NCI-H510A treated with DMSO at 0.1 percent for 48 hours (cell line): Measurements from ENCODE around the gene CARD19.
"Not testable (repeated sequence)": the region's sequence is repeated elsewhere in the genome, so short reads cannot be mapped to it uniquely, and the experiment has no call there.

ENCODE experiments used
- DNase-seq: peaks from one replicate; lab custom pipeline; 2025; lab: John Stamatoyannopoulos, UW

CARD19 gene

DNA sequence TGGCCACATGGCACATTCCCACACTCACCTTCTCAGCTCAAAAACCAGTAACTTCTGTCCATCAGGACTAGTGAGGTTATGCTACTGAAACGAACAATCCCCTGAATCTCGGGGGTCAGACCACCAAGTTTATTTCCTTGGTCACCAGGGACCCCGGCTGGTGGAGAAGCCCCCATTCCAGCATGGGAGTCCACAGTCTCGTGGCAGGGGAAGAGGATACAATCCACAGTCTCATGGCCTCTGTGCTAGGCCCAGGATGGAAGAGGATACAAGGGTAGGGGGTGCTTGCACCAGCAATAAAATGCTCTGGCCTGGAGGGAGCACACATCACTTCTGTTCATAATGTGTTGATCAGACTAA lies 7.4 kb upstream of the CARD19 start:
- no peak for DNase-seq

- DNase-seq: no peak
Measured at GRCh38 chr9:93089024-93089423, 7.0 kb upstream of the CARD19 start.

GRCh38 chr9:93089481-93089991 lies 6.5 kb upstream of the CARD19 start:
- no peak for DNase-seq

- DNase-seq: no peak
Measured at GRCh38 chr9:93090091-93090655, 5.8 kb upstream of the CARD19 start.

- no peak for DNase-seq
Measured at GRCh38 chr9:93091056-93091452, 5.0 kb upstream of the CARD19 start.

DNA sequence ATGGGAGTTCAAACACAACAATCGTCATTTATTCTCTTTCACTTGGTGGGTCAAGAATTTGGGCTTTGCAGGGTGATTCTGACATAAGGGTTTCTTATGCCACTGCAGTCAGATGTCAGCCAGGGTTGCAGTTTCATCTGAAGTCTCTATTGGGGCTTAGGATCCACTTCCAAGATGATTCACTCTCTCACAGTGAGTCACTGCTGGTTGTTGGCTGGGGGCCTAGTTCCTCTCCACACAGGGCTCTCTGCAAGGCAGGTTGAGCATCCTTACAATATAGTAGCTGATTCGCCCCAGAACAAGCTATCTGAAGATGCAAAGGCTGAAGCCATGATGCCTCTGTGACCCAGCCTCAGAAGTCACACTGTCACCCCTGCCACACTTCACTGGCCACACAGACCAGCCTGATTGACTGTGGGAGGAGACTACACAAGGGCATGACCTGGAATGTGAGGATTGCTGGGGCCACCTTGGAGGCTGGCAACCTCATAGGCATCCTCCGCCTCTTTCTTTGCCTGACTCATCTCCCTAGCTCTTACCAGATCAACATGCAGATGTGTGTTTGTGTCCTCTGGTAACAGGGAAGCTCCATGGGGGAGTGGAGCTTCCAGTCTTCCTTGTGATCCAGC lies 4.5 kb upstream of the CARD19 start:
- no peak for DNase-seq

- DNase-seq: no peak
Measured at GRCh38 chr9:93092251-93092991, 3.6 kb upstream of the CARD19 start.

- peak; percentile 9 for DNase-seq
Measured at GRCh38 chr9:93093127-93093876, 2.7 kb upstream of the CARD19 start.

GRCh38 chr9:93093877-93094657 lies 1.9 kb upstream of the CARD19 start:
- no peak for DNase-seq

DNA sequence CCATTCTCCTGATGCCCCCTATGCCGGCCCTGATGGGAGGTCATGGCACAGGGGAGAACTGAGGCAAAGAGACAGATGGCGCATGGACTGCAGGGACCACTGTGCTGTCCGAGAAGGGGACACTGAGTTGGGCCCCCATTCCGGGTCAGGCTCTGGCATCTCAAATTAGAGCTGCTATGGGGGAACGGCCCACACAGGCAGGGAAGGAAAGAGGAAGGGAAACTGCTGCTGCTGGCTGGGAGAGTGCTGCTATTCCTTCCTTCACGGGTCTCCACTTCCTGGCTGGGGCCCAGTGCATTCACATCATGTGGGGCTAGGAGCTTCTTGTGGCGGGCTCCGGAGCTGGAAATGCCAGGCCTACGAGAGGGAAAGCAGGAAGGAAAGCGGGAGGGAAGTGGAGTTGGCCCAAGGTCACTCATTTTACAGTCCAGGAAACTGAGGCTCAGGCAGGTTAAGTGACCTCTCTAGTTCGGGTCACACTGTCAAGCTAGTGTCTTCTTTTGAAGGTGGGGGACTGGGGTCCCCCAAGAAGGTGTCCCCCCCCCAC lies 1.3 kb upstream of the CARD19 start:
- no peak for DNase-seq

- peak; percentile 99 for DNase-seq
Measured at GRCh38 chr9:93095205-93096130, 549 bp upstream of the CARD19 start.

- DNase-seq: no peak
Measured at GRCh38 chr9:93096811-93097382, 880 bp downstream of the CARD19 start.

DNA sequence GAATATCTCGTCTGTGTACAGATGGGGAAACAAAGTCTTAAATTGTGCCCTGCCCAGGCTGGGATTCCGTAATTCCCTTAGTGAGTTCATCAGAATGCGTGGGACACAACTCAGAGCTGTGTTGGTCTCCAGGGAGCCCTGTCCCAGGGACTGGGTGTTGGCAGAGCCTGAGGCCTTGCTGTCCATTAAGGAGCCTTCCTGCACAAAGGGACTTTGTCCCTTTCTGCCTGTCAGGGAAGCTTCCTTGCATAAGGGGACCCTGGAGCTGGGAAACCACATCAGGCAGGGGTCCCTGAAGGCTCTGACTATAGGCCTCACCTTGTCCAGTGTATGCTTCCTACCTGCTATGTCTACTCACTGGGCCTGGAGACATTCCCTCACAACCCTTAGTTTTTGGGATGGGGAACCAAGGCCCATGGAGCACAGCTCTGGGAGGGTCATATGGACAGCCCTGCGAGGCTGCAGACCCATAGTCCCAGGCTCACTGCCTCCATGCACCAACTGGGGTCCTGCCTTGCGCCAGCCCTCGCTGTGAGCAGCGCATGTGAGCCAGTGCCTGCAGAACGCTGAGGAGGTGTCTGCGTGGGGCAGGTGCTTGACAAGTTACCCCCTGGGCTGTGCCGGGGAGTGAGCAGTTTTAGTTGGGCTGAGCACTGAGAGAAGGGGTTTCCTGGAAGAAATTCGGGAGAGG lies 1.6 kb downstream of the CARD19 start:
- DNase-seq: no peak

GRCh38 chr9:93098236-93098946 lies 2.4 kb downstream of the CARD19 start:
- DNase-seq: no peak

- DNase-seq: no peak
Measured at GRCh38 chr9:93099551-93100275, 3.7 kb downstream of the CARD19 start.

- no peak for DNase-seq
Measured at GRCh38 chr9:93100276-93100636, 4.2 kb downstream of the CARD19 start.

DNA sequence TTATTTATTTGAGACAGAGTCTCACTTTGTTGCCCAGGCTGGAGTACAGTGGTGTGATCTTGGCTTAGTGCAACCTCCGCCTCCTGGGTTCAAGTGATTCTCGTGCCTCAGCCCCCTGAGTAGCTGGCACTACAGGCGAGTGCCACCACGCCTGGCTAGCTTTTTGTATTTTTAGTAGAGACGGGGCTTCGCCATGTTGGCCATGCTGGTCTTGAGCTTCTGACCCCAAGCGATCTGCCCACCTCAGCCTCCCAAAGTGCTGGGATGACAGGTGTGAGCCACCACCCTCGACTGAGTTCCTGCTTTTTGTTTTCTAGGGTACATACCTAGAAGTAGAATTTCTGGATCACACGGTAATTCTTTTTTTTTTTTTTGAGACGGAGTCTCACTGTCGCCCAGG lies 5.1 kb downstream of the CARD19 start:
- DNase-seq: not testable (repeated sequence)

DNA sequence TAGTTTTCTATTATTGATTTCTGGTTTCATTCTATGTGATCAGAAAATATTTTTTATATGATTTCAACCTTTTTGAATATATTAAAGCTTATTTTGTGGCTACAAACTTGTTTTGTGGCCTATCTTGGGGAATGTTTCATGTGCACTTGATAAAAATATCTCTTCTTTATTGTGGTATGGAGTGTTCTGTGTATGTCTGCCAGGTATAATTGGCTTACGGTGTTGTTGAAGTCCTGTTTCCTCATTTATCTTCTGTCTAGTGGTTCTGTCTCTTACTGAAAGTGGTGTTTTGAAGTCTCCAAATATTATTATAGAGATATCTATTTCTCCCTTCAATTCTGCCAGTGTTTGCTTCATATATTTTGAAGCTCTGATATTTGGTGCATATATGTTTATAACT lies 9.6 kb downstream of the CARD19 start:
- no peak for DNase-seq
